Activated CD4-positive, alpha-beta T cell treated with anti-CD3 and anti-CD28 coated beads, Interleukin-2, amount 50 U/mL, for 1 hour (primary cell): ENCODE data around the gene KLHL40.
"Not testable (repeated sequence)": the region's sequence is repeated elsewhere in the genome, so short reads cannot be mapped to it uniquely, and the experiment has no call there.

ENCODE experiments used
- DNase-seq: peaks from one replicate; pipeline ENCODE4 v3.0.0-alpha.2; 2020

The KLHL40 gene

GRCh38 chr3:42705962-42706585 lies 20.7 kb downstream of the KLHL40 start:
- DNase-seq, result no peak

- DNase-seq, result no peak
Observed at GRCh38 chr3:42706721-42707619, 21.6 kb downstream of the KLHL40 start.

- DNase-seq, result no peak
Observed at GRCh38 chr3:42707620-42708355, 22.5 kb downstream of the KLHL40 start.

- DNase-seq, result no peak
Observed at GRCh38 chr3:42708611-42709151, 23.3 kb downstream of the KLHL40 start.

GRCh38 chr3:42709621-42710020 lies 24.3 kb downstream of the KLHL40 start:
- DNase-seq, result no peak

GRCh38 chr3:42710323-42711021 lies 25.1 kb downstream of the KLHL40 start:
- no peak for DNase-seq

- DNase-seq, result no peak
Observed at GRCh38 chr3:42711491-42712343, 26.4 kb downstream of the KLHL40 start.

- no peak for DNase-seq
Observed at GRCh38 chr3:42712344-42712648, 27.0 kb downstream of the KLHL40 start.

GRCh38 chr3:42712688-42713372 lies 27.5 kb downstream of the KLHL40 start:
- DNase-seq, result no peak

- DNase-seq, result no peak
Observed at GRCh38 chr3:42713747-42714146, 28.4 kb downstream of the KLHL40 start.

GRCh38 chr3:42714171-42714852 lies 29.0 kb downstream of the KLHL40 start:
- no peak for DNase-seq

GRCh38 chr3:42717306-42717705 lies 32.0 kb downstream of the KLHL40 start:
- no peak for DNase-seq

- no peak for DNase-seq
Observed at GRCh38 chr3:42718338-42718737, 33.0 kb downstream of the KLHL40 start.

GRCh38 chr3:42719002-42719401 lies 33.7 kb downstream of the KLHL40 start:
- no peak for DNase-seq

- DNase-seq, result no peak
Observed at GRCh38 chr3:42720126-42720525, 34.8 kb downstream of the KLHL40 start.

- DNase-seq, result no peak
Observed at GRCh38 chr3:42721690-42722089, 36.4 kb downstream of the KLHL40 start.

- not testable (repeated sequence) for DNase-seq
Observed at GRCh38 chr3:42722442-42722841, 37.1 kb downstream of the KLHL40 start.

- no peak for DNase-seq
Observed at GRCh38 chr3:42723219-42723618, 37.9 kb downstream of the KLHL40 start.

- no peak for DNase-seq
Observed at GRCh38 chr3:42725454-42725853, 40.1 kb downstream of the KLHL40 start.

GRCh38 chr3:42728056-42728455 lies 42.7 kb downstream of the KLHL40 start:
- no peak for DNase-seq
